Peyer's patch (tissue), 4 donors: ENCODE data around the gene ASB1. TPM values are rescaled to one million over a fixed set of nuclear protein-coding genes. Genes with fewer than 3 reads are reported as not detected.

Source experiments
- DNase-seq, 3 donors: peaks; one replicate each; pipeline ENCODE4 v3.0.0-alpha.2; 2017 to 2019
- H3K27ac ChIP-seq, 4 donors: fragments of 200-600 bp; sonication (generic); one replicate each; pipeline ENCODE4 v1.5.1; 2016 to 2019
- H3K27me3 ChIP-seq, 2 donors: fragments of 200-600 bp; sonication (generic); one replicate each; pipeline ENCODE4 v1.5.1; 2019
- H3K36me3 ChIP-seq, 3 donors: fragments of 200-600 bp; sonication (generic); one replicate each; pipeline ENCODE4 v1.5.1; 2016 to 2019
- H3K4me1 ChIP-seq, 4 donors: fragments of 200-600 bp; sonication (generic); one replicate each; pipeline ENCODE4 v1.5.1; 2016 to 2019
- H3K4me3 ChIP-seq, 4 donors: fragments of 200-600 bp; sonication (generic); 1 replicate in 3 of 4; 2 replicates in 1 of 4; pipeline ENCODE4 v1.5.1; 2016 to 2019; ENCODE audit warnings: mild to moderate bottlenecking in 1 of 4
- H3K9me3 ChIP-seq, 4 donors: fragments of 200-600 bp; sonication (generic); one replicate each; pipeline ENCODE4 v1.5.1; 2016 to 2019; ENCODE audit warnings: mild to moderate bottlenecking in 1 of 4
- POLR2A ChIP-seq, 2 donors: fragments of 450-650 bp; IDR thresholded peaks; one replicate each; pipeline ENCODE4 v1.5.1; 2017; ENCODE audit warnings: antibody characterized with exemption in 2 of 2, mild to moderate bottlenecking in 2 of 2, moderate library complexity in 2 of 2
- total RNA-seq, 4 donors: library from RNA; depleted of rRNA; stranded (reverse); fragments of >200 nt; gene quantifications; one replicate each; pipeline ENCODE4 v1.1.0, GENCODE V29; 2016
- TF ChIP-seq, protein P1 (sequence below), 6 experiments: fragments of 450-650 bp in 4 of 6; fragments of 200-600 bp in 2 of 6; sonication (generic) in 1 of 6; IDR thresholded peaks; one replicate each; pipeline ENCODE4 v1.5.1; 2017 to 2019; ENCODE audit warnings: antibody characterized with exemption in 6 of 6, mild to moderate bottlenecking in 3 of 6, moderate library complexity in 1 of 6

Gene ASB1
- total RNA-seq, 4 donors from 2014 or later = 17.5 to 62.7 (median 24.9) TPM

DNA sequence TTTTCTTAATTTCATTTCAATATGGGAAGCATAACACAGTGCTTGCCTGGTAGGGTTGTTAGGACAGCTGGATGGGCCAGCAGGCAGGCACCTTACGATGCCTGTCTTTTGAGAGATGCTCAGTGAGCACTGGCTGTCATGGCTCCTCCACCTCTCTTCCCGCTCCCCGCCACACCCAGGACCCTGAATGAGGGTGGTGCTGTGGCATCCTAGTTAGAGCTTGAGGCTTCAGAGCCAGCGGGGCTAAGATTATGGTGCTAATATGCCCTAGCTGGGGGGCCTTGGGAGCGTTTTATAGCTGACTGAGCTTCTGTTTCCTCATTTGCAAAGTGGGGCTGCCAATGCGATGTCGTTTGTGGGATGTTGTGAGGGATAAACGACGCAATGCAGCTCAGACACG, 37.7 kb downstream of the ASB1 start:
- no peak overlapping the region for H3K4me3 ChIP-seq
- DNase-seq = no peak
- H3K4me1 ChIP-seq = no peaks in the 10 kb centered on the region
- no peaks in the 10 kb centered on the region for H3K9me3 ChIP-seq
- no peak for TF ChIP-seq POLR2A (IDR thresholded peaks at IDR 0.05)
- TF ChIP-seq, protein P1, sequence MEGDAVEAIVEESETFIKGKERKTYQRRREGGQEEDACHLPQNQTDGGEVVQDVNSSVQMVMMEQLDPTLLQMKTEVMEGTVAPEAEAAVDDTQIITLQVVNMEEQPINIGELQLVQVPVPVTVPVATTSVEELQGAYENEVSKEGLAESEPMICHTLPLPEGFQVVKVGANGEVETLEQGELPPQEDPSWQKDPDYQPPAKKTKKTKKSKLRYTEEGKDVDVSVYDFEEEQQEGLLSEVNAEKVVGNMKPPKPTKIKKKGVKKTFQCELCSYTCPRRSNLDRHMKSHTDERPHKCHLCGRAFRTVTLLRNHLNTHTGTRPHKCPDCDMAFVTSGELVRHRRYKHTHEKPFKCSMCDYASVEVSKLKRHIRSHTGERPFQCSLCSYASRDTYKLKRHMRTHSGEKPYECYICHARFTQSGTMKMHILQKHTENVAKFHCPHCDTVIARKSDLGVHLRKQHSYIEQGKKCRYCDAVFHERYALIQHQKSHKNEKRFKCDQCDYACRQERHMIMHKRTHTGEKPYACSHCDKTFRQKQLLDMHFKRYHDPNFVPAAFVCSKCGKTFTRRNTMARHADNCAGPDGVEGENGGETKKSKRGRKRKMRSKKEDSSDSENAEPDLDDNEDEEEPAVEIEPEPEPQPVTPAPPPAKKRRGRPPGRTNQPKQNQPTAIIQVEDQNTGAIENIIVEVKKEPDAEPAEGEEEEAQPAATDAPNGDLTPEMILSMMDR (IDR thresholded peaks at IDR 0.05) = no peak
- no peak overlapping the region for H3K27ac ChIP-seq
- H3K36me3 ChIP-seq = no peaks in the 10 kb centered on the region
- no peaks in the 10 kb centered on the region for H3K27me3 ChIP-seq

DNA sequence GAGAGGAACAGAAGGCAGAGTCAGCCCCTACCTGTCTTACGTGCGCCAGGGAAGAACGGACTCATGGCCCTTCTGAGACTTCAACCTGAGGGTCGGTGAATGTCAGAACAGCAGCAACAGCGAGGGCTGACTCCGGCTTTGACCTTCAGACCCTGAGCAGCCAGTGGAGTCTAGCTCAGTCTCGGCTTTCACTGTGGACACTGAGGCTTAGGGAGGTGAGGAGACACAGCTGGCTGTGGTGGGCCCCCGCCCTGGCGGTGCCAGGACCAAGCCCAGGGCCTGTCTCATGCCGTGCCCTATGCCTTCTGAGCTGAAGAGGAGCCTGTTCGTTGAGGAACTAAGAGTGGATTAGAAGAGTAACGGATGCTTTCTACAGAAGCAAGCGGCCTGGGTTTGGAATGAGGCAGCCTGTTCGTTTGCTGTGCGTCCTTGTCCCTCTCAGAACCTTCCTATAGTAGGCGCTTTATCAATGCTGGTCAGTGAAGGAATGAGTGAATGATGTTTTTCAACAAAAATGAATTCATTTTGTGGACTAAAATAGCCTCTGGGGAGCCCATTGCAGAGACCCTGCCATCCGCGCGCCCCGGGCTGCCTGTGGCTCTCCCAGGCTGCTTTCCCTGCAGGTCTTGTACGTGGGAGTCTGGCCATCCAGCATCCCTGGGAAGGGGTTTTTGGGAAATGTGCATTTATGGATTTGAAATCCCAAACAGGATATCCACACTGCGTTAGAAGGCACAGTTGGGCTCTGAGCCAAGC, 38.9 kb downstream of the ASB1 start:
- Histone ChIP-seq H3K27ac (no peak overlapping the region), H3K4me1 (no peaks in the 10 kb centered on the region), H3K36me3 (no peaks in the 10 kb centered on the region), H3K9me3 (no peaks in the 10 kb centered on the region), H3K27me3 (no peaks in the 10 kb centered on the region), H3K4me3 (no peak overlapping the region)
- no peak for DNase-seq
- TF ChIP-seq POLR2A (IDR thresholded peaks at IDR 0.05) = no peak
- TF ChIP-seq, protein P1 (IDR thresholded peaks at IDR 0.05) = no peak

DNA sequence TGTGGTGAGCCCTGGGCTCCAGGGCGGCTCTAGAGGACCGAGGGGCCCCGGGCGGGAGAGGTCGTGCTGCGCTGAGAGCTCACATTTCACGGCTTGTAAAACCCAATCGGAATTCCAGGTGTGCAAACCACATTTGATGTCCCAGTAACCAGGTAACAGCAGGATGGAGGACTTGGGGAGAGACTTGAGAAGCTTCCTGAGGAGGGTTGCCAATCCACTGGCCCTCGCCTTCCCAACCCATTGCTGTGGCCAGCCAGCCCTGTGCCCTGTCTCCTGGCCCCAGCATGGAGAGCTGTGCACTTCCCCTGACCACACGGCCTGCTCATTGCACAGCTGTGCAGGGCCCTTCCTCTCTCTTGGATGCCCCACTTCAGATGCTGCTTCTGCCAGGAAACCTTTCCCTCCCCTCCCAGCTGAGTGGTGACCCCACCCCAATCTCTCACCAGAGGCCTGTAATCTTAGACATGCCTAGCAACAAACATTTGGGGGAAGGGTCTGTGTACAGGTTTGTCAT, 39.6 kb downstream of the ASB1 start:
- Histone ChIP-seq H3K4me3 (no peak overlapping the region), H3K27me3 (no peaks in the 10 kb centered on the region), H3K9me3 (no peaks in the 10 kb centered on the region), H3K27ac (no peak overlapping the region), H3K36me3 (no peaks in the 10 kb centered on the region), H3K4me1 (no peaks in the 10 kb centered on the region)
- no peak for DNase-seq
- TF ChIP-seq, protein P1 (IDR thresholded peaks at IDR 0.05) = no peak
- TF ChIP-seq POLR2A (IDR thresholded peaks at IDR 0.05) = no peak

DNA sequence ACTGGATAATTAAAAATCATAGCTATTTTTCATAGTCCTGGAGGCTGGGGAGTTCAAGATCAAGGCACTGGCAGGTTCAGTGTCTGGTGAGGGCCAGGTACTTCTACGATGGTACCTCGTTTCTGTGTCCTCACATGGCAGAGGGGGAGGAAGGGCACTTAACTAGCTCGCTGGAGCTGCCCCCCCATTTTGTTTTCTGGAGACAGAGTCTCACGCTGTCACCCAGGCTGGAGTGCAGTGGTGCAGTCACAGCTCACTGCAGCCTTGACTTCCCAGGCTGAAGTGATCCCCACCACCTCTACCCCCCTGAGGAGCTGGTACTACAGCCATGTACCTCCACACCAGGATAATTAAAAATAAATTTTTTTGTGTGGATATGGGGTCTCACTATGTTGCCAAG, 40.3 kb downstream of the ASB1 start:
- H3K27ac ChIP-seq = no peak overlapping the region

DNA sequence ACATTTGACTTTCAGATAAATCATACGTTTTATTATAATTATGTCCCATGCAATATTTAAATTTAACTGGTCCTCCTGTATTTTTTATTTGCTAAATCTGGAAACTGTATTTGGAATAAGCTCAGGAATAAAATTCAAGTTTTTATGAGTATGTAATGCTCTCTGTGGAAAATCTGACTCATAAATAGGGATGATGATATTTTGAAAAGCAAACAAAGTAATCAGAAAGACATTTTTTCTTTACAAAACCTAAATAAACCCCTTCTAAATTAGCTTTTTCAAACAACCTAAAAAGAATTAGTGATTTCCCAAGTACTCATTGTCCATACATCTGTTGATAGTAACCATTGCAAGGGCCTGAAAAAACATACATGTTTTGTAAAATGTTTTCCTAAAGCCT, 41.1 kb downstream of the ASB1 start:
- no peak for TF ChIP-seq POLR2A (IDR thresholded peaks at IDR 0.05)
- TF ChIP-seq, protein P1 (IDR thresholded peaks at IDR 0.05) = no peak
- H3K4me3 ChIP-seq = no peak overlapping the region
- H3K36me3 ChIP-seq = no peaks in the 10 kb centered on the region
- peaks cover 0 to 7% (median 0%) of the 10 kb centered on the region in 4 donors for H3K9me3 ChIP-seq
- no peaks in the 10 kb centered on the region for H3K27me3 ChIP-seq
- no peaks in the 10 kb centered on the region for H3K4me1 ChIP-seq
- H3K27ac ChIP-seq = no peak overlapping the region
- DNase-seq = no peak

More for the DNA sequence above, 40.3 kb downstream of the ASB1 start:
- H3K4me1 ChIP-seq = no peaks in the 10 kb centered on the region
- no peak for TF ChIP-seq POLR2A (IDR thresholded peaks at IDR 0.05)
- TF ChIP-seq, protein P1 (IDR thresholded peaks at IDR 0.05) = no peak
- H3K9me3 ChIP-seq = peaks cover 0 to under 1% (median 0%) of the 10 kb centered on the region in 4 donors
- DNase-seq = no peak
- no peak overlapping the region for H3K4me3 ChIP-seq
- no peaks in the 10 kb centered on the region for H3K27me3 ChIP-seq
- no peaks in the 10 kb centered on the region for H3K36me3 ChIP-seq
